Measurements from ENCODE around the gene NUDT14. TPM values are rescaled to one million over a fixed set of nuclear protein-coding genes. Genes with fewer than 3 reads are reported as not detected.

The NUDT14 gene
- total RNA-seq, 4 donors from 2014 or later: 12.1 to 22.3 (median 16.6) TPM

- DNase-seq (ENCODE audit: low spot score): no peak
- ATAC-seq (ENCODE audit: low FRiP score): no peak
- no peak for TF ChIP-seq CTCF (IDR thresholded peaks at IDR 0.05)
These were observed 45.3 kb downstream of the NUDT14 start for GRCh38 chr14:105135700-105136395.

GRCh38 chr14:105132921-105133654 is 48.0 kb downstream of the NUDT14 start:
- TF ChIP-seq CTCF (IDR thresholded peaks at IDR 0.05): no peak
- ATAC-seq (ENCODE audit: low FRiP score): no peak
- DNase-seq (ENCODE audit: low spot score): no peak

GRCh38 chr14:105131241-105131640 is 49.9 kb downstream of the NUDT14 start:
- no peak for DNase-seq (ENCODE audit: low spot score)
- no peak for TF ChIP-seq CTCF (IDR thresholded peaks at IDR 0.05)
- ATAC-seq (ENCODE audit: low FRiP score): no peak

- no peak for TF ChIP-seq CTCF (IDR thresholded peaks at IDR 0.05)
- ATAC-seq (ENCODE audit: low FRiP score) (no peak), DNase-seq (ENCODE audit: low spot score) (no peak)
These were observed 53.1 kb downstream of the NUDT14 start for GRCh38 chr14:105128059-105128458.

GRCh38 chr14:105126981-105127329 is 54.2 kb downstream of the NUDT14 start:
- no peak for ATAC-seq (ENCODE audit: low FRiP score)
- no peak for TF ChIP-seq CTCF (IDR thresholded peaks at IDR 0.05)
- DNase-seq (ENCODE audit: low spot score): no peak

- ATAC-seq (ENCODE audit: low FRiP score) (no peak), DNase-seq (ENCODE audit: low spot score) (no peak)
- TF ChIP-seq CTCF (IDR thresholded peaks at IDR 0.05): no peak
These were observed 54.8 kb downstream of the NUDT14 start for GRCh38 chr14:105126126-105126980.
